Measurements from ENCODE around the gene NSD2.

- TF ChIP-seq CTCF (IDR thresholded peaks at IDR 0.05): no peak
- TF ChIP-seq POLR2A (IDR thresholded peaks at IDR 0.05): no peak
These were observed 119.1 kb downstream of the NSD2 start for GRCh38 chr4:1990348-1990645.
